SK-N-MC (cell line): ENCODE measurements around the gene DAZAP2.
"Not testable (repeated sequence)": the region's sequence is repeated elsewhere in the genome, so short reads cannot be mapped to it uniquely, and the experiment has no call there.

Experiments used
- EZH2 ChIP-seq: fragments of 200-600 bp; sonication (generic); IDR thresholded peaks from one replicate; pipeline ENCODE4 v1.6.1; 2017; ENCODE audit warnings: antibody characterized with exemption
- POLR2AphosphoS5 ChIP-seq: IDR thresholded peaks from 2 replicates; pipeline ENCODE4 v1.6.1; 2012; ENCODE audit warnings: mild to moderate bottlenecking, low read depth, low read length, borderline replicate concordance

DNA sequence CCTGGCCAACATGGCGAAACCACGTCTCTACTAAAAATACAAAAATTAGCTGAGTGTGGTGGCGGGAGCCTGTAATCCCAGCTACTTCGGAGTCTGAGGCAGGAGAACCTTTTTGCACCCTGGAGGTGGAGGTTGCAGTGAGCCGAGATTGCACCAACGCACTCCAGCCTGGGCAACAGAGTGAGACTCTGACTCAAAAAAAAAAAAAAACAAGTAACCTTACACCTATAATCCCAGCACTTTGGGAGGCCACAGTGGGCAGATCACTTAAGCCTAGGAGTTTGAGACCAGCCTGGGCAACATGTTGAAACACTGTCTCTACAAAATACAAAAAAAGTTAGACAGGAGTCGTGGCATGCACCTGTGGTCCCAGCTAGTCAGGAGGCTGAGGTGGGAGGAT lies 34.2 kb downstream of the DAZAP2 start:
- TF ChIP-seq EZH2, POLR2AphosphoS5: not testable (repeated sequence)
